GM19238 (cell line): ENCODE results near the gene TNKS2.
"Not testable (repeated sequence)": the region's sequence is repeated elsewhere in the genome, so short reads cannot be mapped to it uniquely, and the experiment has no call there.

Experiments
- DNase-seq: peaks from one replicate; pipeline ENCODE4 v3.0.0; 2011; ENCODE audit warnings: low spot score; ENCODE audit not compliant: insufficient read length

The TNKS2 gene

GRCh38 chr10:91796331-91797047 is 1.7 kb upstream of the TNKS2 start:
- DNase-seq = no peak

DNA sequence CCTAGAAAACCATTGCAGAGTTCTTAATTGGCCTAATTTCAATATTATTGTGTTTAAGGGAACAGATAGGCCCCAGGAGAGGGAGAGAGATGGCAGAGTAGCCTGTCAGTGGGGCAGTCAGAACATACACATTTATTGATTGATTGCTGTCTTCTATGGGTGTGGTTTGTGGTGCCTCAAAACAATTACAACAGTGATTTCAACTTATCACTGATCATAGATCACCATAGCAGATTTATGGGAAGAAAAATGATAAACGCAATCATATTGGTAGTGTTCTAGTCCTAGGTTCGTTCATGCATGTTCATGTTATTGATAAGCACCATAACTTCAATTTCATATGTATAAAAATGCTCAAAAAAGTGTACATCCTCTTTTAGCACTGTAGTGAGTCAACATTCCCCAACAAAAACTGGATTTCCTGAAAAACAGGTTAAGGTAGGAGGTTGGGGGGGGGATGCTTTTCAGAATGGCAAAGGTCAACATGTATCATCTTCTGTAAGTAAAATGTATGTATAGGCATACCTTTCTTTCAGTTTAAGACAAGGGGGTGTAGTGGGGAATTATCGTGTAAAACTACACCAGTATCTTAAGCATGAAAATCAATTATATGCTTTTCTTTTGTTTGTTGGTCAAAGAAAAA is 1.1 kb upstream of the TNKS2 start:
- no peak for DNase-seq

DNA sequence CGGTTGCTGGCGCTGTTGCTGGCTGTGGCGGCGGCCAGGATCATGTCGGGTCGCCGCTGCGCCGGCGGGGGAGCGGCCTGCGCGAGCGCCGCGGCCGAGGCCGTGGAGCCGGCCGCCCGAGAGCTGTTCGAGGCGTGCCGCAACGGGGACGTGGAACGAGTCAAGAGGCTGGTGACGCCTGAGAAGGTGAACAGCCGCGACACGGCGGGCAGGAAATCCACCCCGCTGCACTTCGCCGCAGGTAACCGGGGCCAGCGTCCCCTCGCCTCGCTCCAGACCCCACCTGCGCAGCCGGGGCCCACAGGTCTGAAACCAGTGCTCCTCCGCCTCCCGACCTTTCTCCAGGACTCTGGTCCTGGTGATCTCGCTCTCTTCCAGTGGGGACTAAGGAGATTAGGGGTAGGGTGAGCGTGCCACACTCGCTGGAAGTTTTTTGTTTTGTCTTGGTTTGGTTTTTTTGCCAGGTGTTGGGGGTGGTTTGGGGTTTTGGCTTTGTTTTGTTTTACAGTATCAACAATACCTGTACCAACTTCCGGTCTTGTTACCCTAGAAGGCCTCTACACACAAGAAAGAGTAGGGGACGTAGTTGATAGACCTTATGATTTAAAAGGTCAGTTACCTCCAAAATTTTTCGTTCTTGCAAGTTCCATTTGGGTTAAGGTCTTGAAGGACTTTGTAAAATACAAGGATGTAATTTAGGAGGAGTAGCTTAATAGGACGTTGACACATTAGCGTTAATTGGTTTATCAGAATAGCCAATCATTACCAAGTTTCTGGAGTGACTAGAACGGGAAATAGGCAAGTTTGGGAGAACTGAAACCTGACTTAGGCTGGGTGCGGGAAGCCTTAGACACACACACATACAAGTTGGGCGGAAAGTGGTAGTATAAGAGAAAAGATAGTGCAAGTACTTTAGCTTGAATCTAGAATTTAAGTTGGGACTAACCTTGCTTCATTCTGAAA is 704 bp downstream of the TNKS2 start:
- DNase-seq = peak; percentile 33

- DNase-seq = no peak
Measured at GRCh38 chr10:91799612-91799975, 1.4 kb downstream of the TNKS2 start.

DNA sequence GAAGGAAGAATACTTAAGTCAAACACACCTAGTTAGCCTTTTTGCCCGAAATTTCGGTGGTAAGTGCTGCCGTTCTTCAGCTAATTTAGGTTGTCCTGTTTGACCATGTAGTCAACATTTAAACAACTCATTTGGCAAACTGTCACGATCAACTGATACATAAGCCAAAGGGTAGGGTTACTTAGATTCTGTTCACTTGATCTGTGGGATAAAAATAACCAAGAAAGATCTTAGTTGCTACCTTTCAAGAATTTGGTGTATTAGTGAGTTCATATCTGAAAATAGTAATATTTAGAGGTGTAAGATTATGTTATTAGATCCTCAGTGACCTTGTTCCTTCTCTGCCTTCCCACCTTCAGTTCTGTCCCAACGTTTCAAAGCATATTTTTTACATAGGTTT is 2.0 kb downstream of the TNKS2 start:
- no peak for DNase-seq

GRCh38 chr10:91800756-91801155 is 2.5 kb downstream of the TNKS2 start:
- no peak for DNase-seq

- DNase-seq = no peak
Measured at GRCh38 chr10:91803386-91804125, 5.3 kb downstream of the TNKS2 start.

DNA sequence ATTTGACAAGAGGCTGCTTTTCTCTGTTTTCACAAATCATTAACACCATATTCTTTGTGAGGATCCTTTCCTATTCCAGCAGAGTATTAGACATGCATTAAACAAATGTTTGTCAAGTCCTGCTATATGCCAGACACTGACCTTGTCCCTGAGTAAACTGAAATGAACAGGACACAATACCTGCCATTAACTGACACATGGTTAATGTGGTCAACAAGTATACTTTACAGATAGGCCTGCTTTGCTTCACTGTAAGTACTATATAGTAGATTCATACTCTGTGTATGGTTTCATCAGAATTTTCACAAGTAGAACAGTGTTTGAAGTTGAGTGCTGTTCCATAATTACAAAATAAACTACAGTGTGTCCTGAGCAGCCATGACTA is 5.9 kb downstream of the TNKS2 start:
- DNase-seq = no peak

GRCh38 chr10:91805110-91805838 is 7.0 kb downstream of the TNKS2 start:
- DNase-seq = no peak

DNA sequence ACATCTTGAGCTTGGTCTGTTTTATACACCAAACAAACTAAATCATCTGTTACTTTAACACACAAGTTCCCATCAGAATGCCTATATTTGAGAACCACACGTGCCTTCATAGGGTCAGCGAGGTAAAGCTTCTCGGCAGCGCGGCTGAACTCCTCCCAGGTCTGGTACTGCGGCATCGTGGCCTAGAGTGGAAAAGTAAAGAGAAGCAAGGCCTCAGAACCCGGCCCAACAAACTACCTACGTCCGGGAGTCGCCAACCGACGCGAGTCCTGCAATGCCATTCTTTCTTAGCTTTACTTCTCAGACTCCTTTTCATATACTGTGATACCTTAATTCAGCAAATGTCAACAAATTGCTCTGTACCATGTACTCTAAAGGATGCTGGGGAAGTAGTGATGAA is 9.0 kb downstream of the TNKS2 start:
- not testable (repeated sequence) for DNase-seq

DNA sequence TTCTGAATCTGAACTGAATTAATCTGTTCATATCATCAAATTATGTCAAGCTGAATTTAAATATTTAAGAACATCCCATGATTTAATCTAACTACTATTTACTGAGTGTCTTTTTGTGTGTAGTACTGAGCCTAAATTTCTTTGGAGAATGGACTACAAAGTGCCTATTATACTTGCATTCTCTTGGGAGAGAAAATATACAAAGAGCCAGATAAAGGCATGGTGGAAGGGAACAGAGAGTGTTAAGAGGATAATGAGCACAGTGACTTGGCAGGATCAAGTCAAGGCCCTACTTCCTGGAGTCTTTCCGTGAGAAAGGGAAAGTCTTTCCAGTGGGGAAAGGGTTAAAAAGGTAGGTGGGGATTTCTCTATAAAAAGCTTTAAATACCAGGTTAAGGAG is 15.0 kb downstream of the TNKS2 start:
- no peak for DNase-seq

GRCh38 chr10:91816981-91817380 is 18.8 kb downstream of the TNKS2 start:
- DNase-seq = no peak

DNA sequence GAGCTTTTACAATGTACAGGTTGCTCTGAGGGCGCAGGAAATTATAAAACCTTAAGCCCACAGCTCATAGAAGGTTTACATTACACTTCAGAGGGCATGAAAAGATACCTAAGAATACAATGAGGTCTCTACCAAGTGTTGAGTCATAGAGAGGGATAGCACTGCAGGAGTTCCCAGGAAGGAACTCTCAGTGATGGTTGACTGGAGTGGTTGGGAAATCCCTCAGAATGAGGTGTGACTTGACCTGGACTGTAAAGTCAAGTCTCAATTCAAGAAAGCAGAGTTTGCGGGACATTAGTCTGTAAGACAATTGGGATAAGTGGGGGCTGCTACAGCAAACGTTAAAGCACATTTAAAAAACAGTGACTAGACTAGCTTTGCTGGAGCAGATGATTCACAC is 21.9 kb downstream of the TNKS2 start:
- no peak for DNase-seq

DNA sequence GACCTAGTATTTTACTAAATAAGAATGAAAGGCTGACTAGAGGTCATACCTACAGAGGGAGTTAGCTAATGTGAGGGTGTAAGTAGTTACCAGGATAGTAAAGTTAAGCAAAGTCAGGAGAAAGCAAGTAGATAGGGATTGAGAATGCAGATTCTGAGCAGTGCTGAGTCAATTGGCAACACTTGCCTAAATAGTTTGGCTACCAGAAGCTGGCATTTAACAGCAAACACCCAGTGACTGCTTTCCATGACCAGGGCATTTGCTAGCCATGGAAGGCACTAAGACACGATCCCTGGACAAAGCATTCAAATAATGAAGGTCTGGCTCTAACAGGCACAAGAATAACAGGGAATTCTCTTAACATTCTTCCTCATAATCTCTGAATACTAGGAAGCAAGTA is 25.9 kb downstream of the TNKS2 start:
- DNase-seq = no peak

- DNase-seq = no peak
Measured at GRCh38 chr10:91829268-91829667, 31.0 kb downstream of the TNKS2 start.

DNA sequence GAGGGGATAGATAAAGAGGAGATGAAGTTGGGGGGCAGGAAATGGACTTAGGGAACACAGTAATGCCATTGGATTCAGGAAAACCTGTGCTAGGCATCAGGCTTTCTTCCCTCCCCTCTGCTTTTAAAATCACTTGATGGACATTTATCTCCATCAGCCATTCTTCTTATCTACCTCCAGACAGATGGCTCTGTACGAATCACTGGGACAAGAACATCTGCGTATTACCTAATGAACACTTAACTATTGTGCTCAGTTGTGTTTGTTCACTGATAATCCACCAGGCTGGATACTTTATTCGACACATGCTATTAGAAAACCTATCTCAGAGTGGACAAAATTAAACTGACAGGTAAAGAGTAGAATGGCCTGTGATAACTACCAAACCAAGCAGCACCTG is 40.0 kb downstream of the TNKS2 start:
- no peak for DNase-seq

- no peak for DNase-seq
Measured at GRCh38 chr10:91843083-91843482, 44.9 kb downstream of the TNKS2 start.

- DNase-seq = no peak
Measured at GRCh38 chr10:91856637-91857036, 58.4 kb downstream of the TNKS2 start.

DNA sequence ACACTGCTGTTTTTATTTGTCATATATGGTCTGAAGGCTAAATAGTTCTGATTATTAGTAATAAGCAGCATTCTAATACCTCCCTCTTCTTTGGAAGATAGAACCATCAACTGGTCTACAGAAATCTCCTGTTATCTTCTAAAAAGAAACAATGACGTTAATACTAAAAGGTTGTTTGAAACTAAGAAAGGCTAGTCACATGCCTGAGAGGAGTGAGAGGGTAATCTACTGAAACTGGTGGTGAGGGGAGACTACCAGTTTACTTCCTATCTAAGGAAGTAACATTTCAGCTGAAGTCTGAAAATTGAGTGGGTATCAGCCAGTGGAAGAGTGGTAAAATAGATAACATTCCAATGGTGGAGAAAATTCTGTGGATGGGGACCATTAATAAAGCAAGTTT is 62.7 kb downstream of the TNKS2 start:
- DNase-seq = no peak

DNA sequence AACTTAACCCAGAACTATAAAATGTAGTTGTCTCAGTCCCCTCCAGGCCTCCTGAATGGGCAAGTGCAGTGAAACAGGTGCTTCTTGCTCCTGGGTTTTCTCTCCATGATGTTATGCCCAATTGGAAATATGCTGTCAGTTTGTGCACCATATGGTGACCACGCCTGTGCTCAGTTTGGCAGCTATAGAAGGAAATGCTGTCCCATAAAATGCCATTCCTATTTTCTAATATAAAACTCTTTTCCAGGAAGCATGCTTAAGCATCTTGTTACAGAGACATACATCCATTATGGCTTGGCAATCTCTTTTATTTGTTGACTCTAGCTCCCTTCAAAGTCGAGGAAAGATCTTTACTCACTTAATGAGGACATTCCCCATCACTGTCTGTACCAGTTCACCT is 65.9 kb downstream of the TNKS2 start:
- DNase-seq = no peak

DNA sequence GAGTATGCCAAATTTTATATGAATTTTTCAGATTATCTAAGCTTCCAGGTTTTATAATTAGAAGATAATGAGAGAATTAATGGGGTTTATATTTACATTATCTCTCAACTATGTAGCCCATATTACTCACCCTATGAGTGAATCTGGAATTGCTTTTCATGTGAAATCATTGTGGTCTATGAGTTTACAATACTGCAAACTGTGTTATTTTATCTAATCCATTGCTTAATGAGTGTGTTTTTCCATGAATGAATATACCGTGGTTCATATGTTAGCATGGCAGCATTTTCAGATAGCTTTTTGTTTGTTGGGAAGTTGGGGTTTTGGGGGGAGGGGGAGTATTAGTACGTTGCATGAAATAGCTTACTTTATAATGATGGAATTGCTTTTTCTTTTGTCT is 66.5 kb downstream of the TNKS2 start:
- DNase-seq = no peak
